ENCODE results near the gene FBXW4. TPM values are rescaled to one million over a fixed set of nuclear protein-coding genes. Genes with fewer than 3 reads are reported as not detected.

FBXW4 gene
- total and polyA plus RNA-seq, 9 of the 15 experiments (the other 6 are each of a cell fraction or from before 2014, with no cell fraction given) = 1.0 to 10.6 (median 5.4) TPM

GRCh38 chr10:101694674-101695403, at the start of gene FBXW4 (continued):
- TF ChIP-seq, protein P1, sequence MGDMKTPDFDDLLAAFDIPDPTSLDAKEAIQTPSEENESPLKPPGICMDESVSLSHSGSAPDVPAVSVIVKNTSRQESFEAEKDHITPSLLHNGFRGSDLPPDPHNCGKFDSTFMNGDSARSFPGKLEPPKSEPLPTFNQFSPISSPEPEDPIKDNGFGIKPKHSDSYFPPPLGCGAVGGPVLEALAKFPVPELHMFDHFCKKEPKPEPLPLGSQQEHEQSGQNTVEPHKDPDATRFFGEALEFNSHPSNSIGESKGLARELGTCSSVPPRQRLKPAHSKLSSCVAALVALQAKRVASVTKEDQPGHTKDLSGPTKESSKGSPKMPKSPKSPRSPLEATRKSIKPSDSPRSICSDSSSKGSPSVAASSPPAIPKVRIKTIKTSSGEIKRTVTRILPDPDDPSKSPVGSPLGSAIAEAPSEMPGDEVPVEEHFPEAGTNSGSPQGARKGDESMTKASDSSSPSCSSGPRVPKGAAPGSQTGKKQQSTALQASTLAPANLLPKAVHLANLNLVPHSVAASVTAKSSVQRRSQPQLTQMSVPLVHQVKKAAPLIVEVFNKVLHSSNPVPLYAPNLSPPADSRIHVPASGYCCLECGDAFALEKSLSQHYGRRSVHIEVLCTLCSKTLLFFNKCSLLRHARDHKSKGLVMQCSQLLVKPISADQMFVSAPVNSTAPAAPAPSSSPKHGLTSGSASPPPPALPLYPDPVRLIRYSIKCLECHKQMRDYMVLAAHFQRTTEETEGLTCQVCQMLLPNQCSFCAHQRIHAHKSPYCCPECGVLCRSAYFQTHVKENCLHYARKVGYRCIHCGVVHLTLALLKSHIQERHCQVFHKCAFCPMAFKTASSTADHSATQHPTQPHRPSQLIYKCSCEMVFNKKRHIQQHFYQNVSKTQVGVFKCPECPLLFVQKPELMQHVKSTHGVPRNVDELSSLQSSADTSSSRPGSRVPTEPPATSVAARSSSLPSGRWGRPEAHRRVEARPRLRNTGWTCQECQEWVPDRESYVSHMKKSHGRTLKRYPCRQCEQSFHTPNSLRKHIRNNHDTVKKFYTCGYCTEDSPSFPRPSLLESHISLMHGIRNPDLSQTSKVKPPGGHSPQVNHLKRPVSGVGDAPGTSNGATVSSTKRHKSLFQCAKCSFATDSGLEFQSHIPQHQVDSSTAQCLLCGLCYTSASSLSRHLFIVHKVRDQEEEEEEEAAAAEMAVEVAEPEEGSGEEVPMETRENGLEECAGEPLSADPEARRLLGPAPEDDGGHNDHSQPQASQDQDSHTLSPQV (IDR thresholded peaks at IDR 0.05) = peak; percentile 75
- TF ChIP-seq, protein P2, sequence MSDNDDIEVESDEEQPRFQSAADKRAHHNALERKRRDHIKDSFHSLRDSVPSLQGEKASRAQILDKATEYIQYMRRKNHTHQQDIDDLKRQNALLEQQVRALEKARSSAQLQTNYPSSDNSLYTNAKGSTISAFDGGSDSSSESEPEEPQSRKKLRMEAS (CRISPR knock-in tag; IDR thresholded peaks at IDR 0.05) = peak; percentile 55; the same call in 1 of the 2 replicates
- no peak for TF ChIP-seq NR2C2 (CRISPR knock-in tag; IDR thresholded peaks at IDR 0.05)
- peak; percentile 39; the same call in 1 of the 2 replicates for TF ChIP-seq NR2C2 (tag; IDR thresholded peaks at IDR 0.05)
- no peak for TF ChIP-seq ZNF311 (CRISPR knock-in tag; IDR thresholded peaks at IDR 0.05)
- no peak for TF ChIP-seq KLF16 (IDR thresholded peaks at IDR 0.05)
- TF ChIP-seq GABPB1 (CRISPR knock-in tag; IDR thresholded peaks at IDR 0.05) = 0 out of 2 replicates have a peak, but pooled peaks have one; percentile 34
- TF ChIP-seq NCOA6 (IDR thresholded peaks at IDR 0.05) = no peak
- TF ChIP-seq, protein P3, sequence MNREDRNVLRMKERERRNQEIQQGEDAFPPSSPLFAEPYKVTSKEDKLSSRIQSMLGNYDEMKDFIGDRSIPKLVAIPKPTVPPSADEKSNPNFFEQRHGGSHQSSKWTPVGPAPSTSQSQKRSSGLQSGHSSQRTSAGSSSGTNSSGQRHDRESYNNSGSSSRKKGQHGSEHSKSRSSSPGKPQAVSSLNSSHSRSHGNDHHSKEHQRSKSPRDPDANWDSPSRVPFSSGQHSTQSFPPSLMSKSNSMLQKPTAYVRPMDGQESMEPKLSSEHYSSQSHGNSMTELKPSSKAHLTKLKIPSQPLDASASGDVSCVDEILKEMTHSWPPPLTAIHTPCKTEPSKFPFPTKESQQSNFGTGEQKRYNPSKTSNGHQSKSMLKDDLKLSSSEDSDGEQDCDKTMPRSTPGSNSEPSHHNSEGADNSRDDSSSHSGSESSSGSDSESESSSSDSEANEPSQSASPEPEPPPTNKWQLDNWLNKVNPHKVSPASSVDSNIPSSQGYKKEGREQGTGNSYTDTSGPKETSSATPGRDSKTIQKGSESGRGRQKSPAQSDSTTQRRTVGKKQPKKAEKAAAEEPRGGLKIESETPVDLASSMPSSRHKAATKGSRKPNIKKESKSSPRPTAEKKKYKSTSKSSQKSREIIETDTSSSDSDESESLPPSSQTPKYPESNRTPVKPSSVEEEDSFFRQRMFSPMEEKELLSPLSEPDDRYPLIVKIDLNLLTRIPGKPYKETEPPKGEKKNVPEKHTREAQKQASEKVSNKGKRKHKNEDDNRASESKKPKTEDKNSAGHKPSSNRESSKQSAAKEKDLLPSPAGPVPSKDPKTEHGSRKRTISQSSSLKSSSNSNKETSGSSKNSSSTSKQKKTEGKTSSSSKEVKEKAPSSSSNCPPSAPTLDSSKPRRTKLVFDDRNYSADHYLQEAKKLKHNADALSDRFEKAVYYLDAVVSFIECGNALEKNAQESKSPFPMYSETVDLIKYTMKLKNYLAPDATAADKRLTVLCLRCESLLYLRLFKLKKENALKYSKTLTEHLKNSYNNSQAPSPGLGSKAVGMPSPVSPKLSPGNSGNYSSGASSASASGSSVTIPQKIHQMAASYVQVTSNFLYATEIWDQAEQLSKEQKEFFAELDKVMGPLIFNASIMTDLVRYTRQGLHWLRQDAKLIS (CRISPR knock-in tag; IDR thresholded peaks at IDR 0.05) = peak; percentile 91; the same call in 1 of the 2 replicates
- no peak for TF ChIP-seq CGGBP1 (CRISPR knock-in tag; IDR thresholded peaks at IDR 0.05)
- peak; percentile 69; the same call in 1 of the 2 replicates for TF ChIP-seq POLR2H (tag; IDR thresholded peaks at IDR 0.05; ENCODE audit: low read depth)
- TF ChIP-seq XRCC3 (IDR thresholded peaks at IDR 0.05) = no peak
- TF ChIP-seq FOXA3 (CRISPR knock-in tag; conservative IDR thresholded peaks at IDR 0.05 in 1 of 2, IDR thresholded peaks at IDR 0.05 in 1 of 2) = no peak
- TF ChIP-seq ZNF75A (CRISPR knock-in tag; IDR thresholded peaks at IDR 0.05) = no peak
- TF ChIP-seq U2AF1 (optimal IDR thresholded peaks at IDR 0.05; ENCODE audit: low read depth, low read length) = no peak
- peak; percentile 92 for TF ChIP-seq PCBP1 (IDR thresholded peaks at IDR 0.05; ENCODE audit: low read depth, low read length, poor library complexity, severe bottlenecking)
- TF ChIP-seq SIN3B (IDR thresholded peaks at IDR 0.05; ENCODE audit: low read depth) = peak; percentile 41; the same call in 1 of the 2 replicates
- no peak for TF ChIP-seq RHOXF2B (CRISPR knock-in tag; conservative IDR thresholded peaks at IDR 0.05)

Measured in K562 (cell line).